ENCODE data around the gene ADH1C.

The ADH1C gene

DNA sequence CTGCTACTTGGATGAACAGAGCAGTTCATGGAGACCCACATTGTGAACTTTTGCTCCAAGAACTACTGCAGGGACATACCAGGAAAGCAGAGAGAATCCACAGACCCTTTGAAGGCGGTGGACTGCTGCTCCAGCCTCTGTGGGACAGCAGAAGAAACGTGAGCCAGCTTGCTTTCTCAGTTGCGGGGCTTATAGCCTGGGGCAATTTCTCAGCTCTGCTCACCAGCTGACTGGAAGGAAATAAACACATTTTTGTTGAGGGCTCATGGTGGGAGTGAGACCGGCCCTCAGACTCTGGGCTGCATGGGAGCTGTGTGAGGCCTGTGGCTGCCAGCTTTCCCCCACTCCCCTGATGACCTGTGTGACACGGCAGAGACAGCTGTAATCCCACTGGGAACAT is 59.2 kb downstream of the ADH1C start:
- no peak for DNase-seq

DNA sequence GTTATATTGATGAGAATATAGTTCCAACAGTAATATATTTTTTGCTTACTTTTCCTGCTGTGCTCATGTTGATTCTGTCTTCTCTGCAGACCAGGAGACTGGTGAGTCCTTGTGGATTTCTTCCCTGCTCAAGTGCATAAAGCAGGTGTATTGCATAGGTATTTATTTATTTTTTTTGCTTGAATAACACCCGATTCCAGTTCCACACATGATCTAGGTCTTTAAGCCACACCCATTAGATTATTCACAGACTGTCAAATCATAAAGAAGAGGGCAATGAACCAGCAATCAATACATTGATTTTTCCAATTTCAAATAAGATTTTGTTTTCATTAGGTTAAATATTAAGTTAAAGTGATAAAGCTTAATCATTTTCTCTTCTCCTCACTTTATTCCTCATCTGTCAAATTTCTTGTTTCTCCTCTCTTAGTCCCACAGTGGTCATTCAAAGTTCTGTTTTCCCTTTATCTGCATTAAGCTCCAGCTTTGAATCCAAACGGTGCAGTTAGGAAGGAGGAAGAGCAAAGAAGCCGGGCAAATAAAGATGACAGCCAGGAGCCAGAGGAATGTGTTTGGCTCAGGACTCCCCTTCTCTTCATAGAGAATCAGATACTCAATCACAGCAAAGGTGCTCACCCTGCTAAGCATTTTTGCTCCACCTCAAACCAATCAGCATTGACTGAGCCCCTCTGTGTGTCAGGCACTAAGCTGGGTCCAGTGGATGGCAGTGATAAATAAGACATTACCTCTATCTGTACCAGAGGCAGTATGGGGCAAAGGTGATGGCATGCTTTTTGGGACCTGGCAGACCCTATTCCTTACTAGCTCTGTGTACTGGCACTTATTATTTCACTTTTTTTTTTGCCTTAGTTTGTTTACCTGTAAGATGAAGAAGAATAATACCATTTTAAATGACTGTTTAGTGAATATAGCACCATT is 61.4 kb downstream of the ADH1C start, which contains the start of gene ADH1A:
ADH1A (minus strand) TSS at position 138 of the 939 bp plus-strand sequence; CDS start at position 67, 71 bp downstream.
- DNase-seq = no peak

All from activated naive CD4-positive, alpha-beta T cell treated with anti-CD3 and anti-CD28 coated beads, Interleukin-2, amount 50 U/mL, for 16 hours (primary cell).